Daoy (cell line): Measurements from ENCODE around the gene PPP1R14D. TPM values are rescaled to one million over a fixed set of nuclear protein-coding genes. Genes with fewer than 3 reads are reported as not detected.

Experiments
- DNase-seq: peaks from one replicate; pipeline ENCODE4 v3.0.0-alpha.2; 2015; ENCODE audit warnings: low read depth
- total RNA-seq: library from RNA; depleted of rRNA; stranded (reverse); fragments of >200 nt; shearing (Covaris generic); gene quantifications from 2 replicates; pipeline ENCODE4 v1.2.3, GENCODE V29; 2014

Gene PPP1R14D
- total RNA-seq, 1 experiment from 2014 or later = not detected

DNA sequence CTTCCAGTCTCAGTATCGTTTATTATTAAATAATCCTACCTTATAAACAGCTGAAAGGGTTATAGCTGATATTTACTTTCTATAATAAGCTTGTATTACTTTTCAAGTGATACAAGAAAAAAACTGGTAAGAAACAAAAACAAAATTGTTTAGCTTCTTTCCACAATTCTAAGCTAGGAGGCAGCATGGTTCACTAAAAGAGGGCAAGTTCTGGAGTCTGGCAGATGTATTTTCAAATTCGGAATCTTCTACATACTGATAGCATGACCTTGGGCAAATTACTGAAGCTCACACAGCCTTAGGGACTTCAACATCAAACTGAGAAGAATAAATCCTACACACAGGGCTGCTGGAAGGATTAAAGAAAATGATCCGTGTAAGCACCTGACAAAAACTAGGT is 43.3 kb downstream of the PPP1R14D start:
- DNase-seq = no peak

DNA sequence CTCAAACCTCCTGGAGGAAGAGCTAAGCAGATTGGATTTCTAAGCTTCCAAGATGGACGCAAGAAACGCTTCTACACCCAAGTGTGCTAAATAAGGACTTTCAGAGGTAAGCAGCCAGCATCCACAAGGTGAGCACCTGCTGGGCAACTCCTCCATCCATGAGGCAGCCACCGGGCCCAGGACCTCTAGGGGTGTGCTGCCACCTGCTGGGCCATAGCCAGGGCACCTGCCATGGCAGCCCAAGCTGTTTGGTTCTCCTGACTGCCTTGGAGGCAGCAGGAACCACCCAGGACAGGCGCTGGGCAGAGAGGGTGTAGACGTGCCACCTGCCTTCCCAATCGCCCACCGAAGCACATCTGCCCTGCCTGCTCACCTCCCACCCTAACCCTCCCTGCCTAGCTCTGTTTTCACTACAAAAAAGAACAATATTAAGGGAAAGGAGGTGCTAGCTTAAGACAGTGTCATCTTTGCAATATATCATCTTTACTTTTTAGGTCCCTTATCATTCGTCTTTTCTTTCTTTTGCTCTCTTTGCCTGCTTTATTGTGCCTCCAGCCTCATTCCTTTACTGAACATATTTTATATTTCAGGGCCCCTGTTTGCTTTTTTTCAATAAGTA is 45.8 kb downstream of the PPP1R14D start:
- DNase-seq = peak; percentile 73

DNA sequence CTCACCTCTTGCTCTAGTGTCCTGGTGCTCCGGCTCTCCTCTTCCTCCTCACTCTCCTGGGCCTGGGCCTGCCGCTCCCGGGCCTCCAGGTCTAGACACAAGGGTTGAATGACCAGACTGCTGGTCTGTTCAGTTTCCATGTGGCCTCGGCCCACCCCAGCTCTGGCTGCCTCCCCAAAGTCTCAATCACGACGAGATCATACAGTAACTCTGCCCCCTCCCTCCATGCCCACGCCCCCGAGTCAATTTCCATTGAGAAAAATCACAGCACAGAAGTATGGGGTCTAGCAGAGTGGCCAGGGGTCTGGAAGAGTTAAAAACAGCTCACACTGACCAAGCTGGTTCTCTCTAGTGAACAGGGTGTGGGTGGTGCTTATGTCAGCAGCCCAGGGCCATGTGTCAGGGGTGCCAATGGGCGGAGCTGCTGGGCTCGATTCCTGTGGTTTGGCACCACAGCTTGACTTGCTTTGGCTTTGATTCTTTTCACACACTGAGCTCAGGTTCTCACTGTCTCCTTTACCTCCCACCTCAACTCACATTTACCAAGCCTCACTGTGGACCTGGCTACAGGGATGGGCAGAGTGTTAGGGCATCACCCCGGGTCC is 51.9 kb downstream of the PPP1R14D start:
- peak; percentile 88 for DNase-seq

DNA sequence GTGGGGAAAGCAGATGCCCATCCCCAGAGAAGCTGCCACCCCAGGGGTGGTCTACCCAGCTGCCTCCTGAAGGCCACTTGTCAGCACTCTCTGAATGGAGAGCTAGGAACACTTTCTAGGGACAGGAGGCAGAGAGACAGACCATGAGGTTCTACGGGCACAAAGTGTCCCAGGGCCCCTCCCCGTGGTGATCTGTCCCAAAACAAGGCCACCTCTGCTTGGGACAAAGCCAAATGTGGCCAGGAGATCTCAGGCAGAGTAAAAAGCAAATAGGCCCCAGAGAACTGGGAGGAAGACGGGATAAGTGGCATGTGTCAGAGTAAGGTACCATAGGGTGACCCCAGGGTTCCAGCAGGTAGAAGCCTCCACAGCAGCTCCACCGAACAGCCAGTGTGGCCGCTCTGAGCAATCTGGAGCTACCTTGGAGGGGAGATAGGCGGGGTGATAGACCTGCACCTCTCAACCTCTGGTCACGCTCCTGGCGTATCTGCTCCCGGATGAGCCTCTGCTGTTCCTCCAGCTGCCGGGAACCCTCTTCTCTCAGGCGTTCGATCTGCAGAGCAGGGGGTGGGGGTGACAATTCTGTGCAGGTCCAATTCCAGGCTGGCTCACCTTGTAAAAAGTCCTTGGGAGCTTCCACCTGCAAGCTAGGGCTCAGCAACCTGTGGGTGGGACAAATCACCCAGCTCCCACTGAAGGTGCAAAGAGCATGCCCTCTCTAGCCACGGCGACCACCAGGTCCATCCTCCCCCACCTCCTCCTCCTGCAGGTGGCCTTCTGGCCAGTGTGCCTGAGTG is 52.6 kb downstream of the PPP1R14D start:
- no peak for DNase-seq

DNA sequence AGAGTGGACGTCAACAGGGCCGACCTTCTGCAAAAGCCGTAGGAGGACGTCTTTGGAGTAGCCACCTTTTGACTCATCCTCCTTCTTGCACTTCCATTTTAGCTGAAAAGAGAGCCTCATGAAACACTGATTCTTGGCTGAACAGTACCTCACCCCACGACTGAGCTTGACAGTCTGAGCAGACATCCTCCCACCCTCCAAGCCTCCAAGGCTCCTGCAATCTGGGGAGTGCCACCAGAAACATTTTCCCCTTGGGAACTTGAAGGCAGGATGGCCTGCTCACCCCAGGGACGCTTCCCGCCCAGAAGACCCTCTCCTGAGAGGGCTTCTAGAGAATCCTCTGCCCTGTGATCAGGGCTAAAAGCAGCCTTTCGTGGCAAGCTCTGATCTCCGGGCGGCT is 53.5 kb downstream of the PPP1R14D start:
- DNase-seq = no peak

DNA sequence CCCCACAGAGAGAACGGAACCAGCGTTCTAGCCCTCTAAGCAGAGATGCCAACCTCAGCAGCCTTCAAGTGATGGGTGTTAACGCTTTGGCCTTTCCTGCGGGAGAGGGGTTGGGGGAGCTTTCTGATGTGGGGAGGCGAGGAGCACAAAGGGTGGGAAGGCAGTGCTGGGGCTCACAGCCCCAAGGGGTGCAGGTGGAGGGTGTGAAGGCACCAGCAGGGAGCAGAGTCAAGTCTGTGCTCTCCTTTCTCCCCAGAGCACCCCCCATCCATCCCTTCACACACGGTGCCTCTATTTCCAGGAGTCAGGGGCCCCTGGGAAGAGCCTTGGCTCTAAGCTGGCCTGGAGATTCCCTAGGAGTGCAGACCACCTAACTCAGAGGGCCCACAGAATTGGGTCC is 54.6 kb downstream of the PPP1R14D start:
- DNase-seq = no peak

DNA sequence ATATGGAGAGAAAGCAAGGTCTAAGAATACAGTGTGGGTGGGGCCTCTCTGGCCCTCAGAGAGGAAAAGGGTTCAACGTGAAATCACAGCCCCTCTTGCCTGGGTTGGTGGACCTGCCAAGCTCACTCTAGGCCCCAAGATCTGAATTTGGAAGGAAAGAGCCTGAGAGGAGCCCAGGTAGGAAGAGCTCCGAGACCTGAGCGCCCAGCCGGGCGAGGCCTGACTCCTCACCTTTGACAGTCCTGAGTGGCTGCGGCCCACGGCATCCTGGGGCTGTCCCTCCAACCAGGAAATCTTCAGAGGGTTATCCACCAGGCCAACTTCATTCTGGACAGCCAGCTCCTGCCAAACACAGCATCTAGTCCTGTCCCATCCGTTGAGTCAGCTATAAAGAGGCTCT is 55.0 kb downstream of the PPP1R14D start:
- DNase-seq = no peak

DNA sequence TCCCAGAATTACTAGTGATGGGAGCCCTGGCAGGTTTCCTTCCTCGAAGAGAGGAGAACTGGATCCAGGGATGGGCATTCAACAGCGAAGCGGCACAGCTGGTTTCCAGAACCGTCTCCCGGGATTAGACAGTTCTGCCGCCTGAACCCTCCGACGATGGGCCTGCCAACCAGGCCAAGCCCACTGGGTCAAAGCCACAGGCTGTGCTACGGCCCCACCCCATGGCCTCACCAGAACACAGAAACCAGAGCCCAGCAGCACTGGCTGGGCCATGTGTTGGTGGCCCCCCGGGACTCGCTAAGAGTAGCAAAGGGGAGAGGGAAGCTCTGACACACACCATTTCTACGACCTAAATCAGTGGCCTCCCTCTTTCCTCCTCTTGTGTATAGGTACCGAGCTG is 56.5 kb downstream of the PPP1R14D start:
- DNase-seq = no peak

DNA sequence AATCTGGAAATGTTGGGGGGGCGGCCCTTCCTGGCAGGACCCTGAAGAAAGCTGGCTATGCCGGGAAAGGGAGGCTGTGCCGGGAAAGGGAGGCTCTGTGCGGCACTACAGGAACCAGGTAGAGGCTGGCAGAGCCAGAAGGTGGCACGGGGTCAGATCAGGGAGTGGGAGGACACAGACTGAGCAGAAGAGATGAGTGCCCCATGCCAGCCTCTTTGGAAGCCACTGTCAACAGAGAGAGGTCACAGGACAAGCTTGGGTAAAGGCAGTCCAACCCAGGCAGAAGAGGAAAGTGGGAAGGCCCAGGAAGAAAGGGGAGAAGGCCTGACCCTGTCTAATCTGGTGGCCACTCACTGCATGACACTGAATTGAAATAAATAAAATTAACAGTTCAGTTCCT is 57.3 kb downstream of the PPP1R14D start:
- DNase-seq = no peak

DNA sequence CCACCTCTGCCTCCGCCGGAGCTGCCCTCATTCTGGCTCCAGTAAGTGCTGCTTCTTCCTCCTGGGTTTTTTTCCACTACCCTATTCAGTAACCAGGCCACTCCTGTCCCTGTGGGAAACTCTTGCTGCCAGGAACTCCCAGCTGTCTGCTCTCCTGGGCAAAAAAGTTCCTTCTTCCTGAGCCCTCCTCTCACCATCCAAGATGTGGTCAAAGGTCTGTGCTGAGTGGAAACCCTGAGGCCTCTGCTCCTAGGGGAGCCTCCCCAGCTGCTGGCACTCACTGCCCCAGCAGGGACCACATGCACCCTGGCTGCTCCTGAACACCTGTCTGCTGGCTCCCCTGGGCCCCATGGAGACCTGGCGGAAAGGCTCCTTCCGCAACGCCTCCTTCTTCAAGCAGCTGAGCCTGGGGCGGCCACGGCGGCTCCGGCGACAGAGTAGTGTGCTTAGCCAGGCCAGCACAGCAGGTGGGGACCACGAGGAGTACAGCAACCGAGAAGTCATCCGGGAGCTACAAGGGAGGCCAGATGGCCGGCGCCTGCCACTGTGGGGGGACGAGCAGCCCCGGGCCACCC is 58.3 kb downstream of the PPP1R14D start:
- DNase-seq = peak; percentile 22

DNA sequence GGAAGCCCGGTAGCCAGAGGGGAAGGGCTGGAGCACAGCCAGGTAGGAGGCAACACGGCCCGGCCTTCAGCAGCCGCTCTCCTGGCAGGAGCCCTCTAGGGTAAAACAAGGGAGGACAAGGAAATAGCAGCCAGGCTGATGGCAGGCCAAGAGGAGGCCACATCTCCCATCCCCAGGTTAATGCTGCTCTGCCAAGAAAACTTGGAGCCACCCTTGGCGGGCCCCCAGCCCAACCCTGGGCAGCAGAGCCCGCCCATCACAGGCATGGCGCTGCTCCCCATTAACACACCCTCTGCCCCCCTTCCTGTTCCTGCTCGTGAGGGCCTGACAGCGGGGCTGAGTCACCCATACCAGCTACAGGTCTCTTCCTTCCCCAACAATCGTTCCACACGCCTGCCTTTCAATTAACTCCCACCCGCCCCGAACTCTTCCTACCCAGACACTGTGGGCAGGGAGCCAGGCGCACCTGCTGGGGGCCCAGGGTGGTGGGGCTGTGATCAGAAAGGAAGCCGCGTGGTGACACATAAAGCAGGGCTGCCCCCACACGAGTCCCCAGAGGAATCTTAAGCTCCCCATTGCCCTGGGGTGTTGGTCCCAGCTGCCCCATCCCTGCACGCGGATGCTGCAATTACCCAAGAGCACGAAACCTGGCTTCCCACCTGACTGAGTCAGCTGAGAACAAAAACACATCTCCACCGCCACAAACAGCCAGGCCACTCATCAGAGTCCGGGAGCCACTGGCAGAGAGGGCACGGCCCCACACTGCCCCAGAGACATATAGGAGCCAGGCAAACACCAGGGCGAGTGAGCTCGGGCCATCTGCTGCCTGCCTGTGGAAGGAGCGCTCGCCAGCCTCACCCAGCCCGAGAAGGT is 59.0 kb downstream of the PPP1R14D start, which contains the start of gene C15orf62:
TSS of gene C15orf62 (plus strand) at position 707 of the 873 bp plus-strand sequence. CDS start 516 bp downstream, outside the sequence.
- DNase-seq = peak; percentile 92

DNA sequence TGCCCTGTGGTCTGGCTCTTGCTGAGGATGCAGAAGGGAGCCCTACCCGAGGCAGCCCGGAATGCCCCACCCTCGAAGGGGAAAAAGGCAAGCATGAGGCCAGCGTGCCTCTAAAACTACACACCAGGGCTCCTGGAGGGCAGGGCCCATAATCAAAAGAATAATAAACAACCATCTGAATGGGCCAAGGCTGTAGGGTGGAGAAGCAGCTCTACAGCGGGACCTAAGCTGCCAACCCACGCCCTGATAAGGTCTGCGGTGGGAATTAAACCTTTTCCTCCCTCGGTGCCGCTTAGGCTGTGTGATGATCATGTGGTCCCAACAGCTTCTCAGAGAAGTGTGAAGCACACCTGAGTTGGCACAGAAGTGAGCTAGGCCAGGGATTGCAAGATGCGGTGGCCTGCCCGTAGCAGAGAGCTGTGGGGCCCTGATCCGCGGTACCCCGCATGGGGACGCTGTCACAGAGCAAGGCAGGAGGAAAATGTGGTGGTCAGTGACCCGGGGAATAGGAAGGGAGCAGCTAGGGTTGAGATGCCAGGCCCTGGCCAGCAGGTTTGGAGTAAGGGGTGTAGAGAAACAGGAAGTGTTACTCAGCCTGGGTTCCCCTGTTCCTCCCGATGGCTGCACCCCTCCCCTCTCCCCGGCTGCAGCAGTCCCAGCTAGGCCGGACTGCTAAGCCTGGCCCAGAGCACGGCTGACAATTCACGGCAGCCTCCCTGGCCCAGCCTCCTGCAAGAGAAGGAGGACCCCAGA is 59.8 kb downstream of the PPP1R14D start:
- DNase-seq = peak; percentile 79

DNA sequence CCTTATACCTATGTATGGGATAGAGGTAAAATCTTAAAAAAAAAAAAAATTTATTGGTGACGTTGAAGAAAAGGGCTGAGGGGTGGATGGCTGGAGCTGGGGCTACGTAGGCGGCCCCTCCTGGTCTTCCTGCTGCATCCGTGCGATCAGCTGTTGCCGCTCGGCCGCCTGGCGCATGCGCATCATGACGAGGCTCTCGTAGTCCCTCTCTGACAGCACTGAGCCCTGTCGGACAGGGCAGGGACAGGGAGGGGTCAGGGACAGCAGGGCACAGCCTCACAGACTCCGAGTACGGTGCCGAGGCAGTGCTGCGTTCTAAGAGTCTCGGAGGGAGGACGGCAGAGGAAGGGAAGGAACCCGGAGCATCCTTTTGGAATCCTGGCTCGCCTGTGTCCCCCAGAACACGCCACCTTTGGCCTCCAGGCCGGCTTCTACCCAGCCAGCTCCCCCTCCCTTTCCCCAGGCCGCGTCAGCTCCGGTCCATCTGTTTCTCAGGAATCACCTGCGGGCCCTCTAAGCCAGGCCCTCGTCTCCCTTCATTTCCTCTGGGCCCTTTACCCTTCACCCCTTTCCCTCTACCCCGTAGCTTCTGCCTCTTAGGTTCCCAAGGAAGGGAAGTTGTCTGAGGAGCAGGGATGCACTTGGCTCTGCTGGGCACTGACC is 60.5 kb downstream of the PPP1R14D start:
- DNase-seq = no peak

DNA sequence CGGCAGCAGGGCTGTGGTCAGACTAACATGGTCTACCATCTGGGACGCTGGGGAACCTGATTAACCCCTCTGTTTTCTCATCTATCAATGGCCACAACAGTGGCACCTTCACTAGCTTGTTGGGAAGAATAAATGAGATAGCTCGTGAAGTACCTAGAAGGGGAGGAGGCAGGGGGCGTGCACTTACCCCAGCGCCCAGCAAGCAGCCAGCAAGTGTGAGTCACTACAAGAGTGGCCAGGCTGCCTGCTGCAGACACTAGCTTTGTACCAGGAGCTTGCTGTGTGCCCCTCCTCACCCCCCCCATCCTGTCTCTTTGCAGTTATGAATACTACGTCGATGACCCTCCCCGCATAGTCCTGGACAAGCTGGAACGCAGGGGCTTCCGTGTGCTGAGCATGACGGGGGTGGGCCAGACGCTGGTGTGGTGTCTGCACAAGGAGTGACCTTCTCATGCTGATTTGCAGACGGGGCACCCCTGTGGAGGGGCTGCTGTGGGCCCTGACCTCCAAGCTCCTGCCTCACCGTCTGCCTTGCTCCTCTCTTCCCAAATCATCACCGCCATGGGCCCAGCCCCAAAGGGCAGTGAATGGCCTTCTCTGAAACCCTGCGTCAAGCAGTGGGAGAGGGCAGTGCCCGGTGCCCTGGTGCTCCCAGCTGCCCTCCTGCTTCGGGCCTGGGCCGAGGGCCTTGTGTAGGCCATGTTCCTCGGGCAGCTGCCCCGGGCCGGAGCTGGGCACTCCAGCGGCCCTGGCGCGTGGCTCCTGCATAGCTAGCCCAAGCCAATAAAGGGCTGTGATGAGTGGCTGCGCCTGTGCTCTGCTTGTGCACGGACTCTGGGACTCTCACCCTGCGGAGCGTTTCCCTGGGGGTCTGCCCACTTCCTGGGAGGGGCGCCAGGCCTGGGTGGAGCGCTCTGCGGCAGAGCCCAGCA is 61.3 kb downstream of the PPP1R14D start:
- DNase-seq = peak; percentile 81

DNA sequence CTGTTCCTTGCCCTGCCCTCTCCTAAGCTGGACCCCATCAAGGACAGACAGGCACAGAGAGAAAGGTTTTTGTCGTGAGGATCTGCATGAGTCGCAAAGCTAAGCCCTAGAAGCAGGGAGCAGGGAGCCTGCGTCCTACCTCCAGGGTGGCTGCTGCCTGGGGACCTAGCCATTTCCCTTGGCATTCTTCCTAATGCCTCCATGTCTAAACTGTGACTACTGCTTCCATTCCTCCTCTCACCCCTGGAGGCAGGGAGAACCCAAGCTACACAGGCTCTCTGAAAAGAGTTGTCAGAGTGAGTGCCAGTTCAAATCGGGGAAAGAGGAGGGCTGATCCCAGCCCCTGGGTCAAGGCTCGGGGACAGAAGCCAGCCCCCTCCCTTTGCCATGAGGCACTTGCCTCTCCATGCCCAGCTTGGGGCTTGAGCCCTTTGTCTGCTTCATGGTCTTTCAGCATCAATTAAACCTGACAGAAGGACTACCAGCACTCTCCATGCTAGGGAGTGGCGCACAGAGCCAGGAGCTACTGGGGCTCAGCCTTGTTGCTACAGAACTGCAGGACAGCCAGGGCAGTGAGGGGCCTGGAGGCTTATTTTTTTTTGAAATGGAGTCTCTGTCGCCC is 62.2 kb downstream of the PPP1R14D start:
- DNase-seq = peak; percentile 36
